IMR-90 (cell line): Measurements from ENCODE around the gene MARCKSL1. TPM values are rescaled to one million over a fixed set of nuclear protein-coding genes. Genes with fewer than 3 reads are reported as not detected.

Experiments used
- ATAC-seq: fragments of 200-7000 bp; cut with Tn5 transposase; 2 replicates; pipeline ENCODE4 v1.9.1; 2020; ENCODE audit warnings: low read depth, mild to moderate bottlenecking, moderate library complexity
- BruUV-seq: library from RNA; stranded (reverse); fragments of 400-500 nt; replicated peaks from 2 replicates; lab custom pipeline; 2021; lab: Mats Ljungman, UMichigan
- CTCF ChIA-PET: fragments of 300-600 bp; formaldehyde crosslinking; extraction: SDS; loops from one replicate; lab custom pipeline; 2021; ENCODE audit warnings: antibody characterized with exemption; lab: Yijun Ruan, JAX
- POLR2A ChIA-PET: fragments of 300-600 bp; sonication (Branson Sonifier 250); formaldehyde crosslinking; loops from one replicate; lab custom pipeline; 2022; ENCODE audit warnings: antibody characterized with exemption; ENCODE audit not compliant: unreplicated experiment; lab: Charles Lee
- DNase-seq: peaks from one replicate; pipeline ENCODE4 v3.0.0; 2013
- H2AFZ ChIP-seq: replicated peaks from 2 replicates; pipeline ENCODE3; 2013; ENCODE audit warnings: low read length, mild to moderate bottlenecking; ENCODE audit not compliant: poor library complexity
- H2AK5ac ChIP-seq: 2 replicates; pipeline ENCODE4 v1.6.1; 2013; ENCODE audit warnings: low read depth, low read length, inconsistent platforms
- H2AK9ac ChIP-seq: replicated peaks from 2 replicates; pipeline ENCODE3; 2013; ENCODE audit warnings: mild to moderate bottlenecking, low read depth, low read length, moderate library complexity; ENCODE audit not compliant: poor library complexity
- H2BK120ac ChIP-seq: 2 replicates; pipeline ENCODE4 v1.6.1; 2013; ENCODE audit warnings: low read depth, low read length, inconsistent platforms
- H2BK15ac ChIP-seq: 3 replicates; pipeline ENCODE4 v1.6.1; 2013; ENCODE audit warnings: low read depth, low read length, inconsistent platforms
- H2BK20ac ChIP-seq: 2 replicates; pipeline ENCODE4 v1.6.1; 2013; ENCODE audit warnings: low read depth, mild to moderate bottlenecking, inconsistent platforms, low read length, moderate library complexity
- H2BK5ac ChIP-seq: 2 replicates; pipeline ENCODE4 v1.6.1; 2013; ENCODE audit warnings: mild to moderate bottlenecking, low read depth, low read length, inconsistent platforms; ENCODE audit not compliant: poor library complexity, severe bottlenecking
- H3K14ac ChIP-seq: replicated peaks from 2 replicates; pipeline ENCODE4 v1.6.1; 2013; ENCODE audit warnings: low read depth, low read length, inconsistent platforms
- H3K18ac ChIP-seq: 2 replicates; pipeline ENCODE4 v1.6.1; 2013; ENCODE audit warnings: low read depth, low read length, control low read depth
- H3K23ac ChIP-seq: 2 replicates; pipeline ENCODE4 v1.6.1; 2013; ENCODE audit warnings: low read depth, low read length, inconsistent platforms
- H3K27ac ChIP-seq: 2 replicates; pipeline ENCODE4 v1.5.1; 2013; ENCODE audit warnings: mild to moderate bottlenecking, control low read depth, low read length; ENCODE audit not compliant: insufficient read depth
- H3K27me3 ChIP-seq: 2 replicates; pipeline ENCODE4 v1.6.1; 2013; ENCODE audit warnings: low read length; ENCODE audit not compliant: control insufficient read depth, insufficient read depth
- H3K36me3 ChIP-seq: 2 replicates; pipeline ENCODE4 v1.6.1; 2013; ENCODE audit warnings: low read length, mixed read lengths; ENCODE audit not compliant: control insufficient read depth, insufficient read depth
- H3K4ac ChIP-seq: 2 replicates; pipeline ENCODE4 v1.6.1; 2013; ENCODE audit warnings: low read depth, low read length, inconsistent platforms
- H3K4me1 ChIP-seq: 2 replicates; pipeline ENCODE4 v1.6.1; 2013; ENCODE audit warnings: low read length, mixed read lengths; ENCODE audit not compliant: control insufficient read depth, insufficient read depth
- H3K4me2 ChIP-seq: 2 replicates; pipeline ENCODE4 v1.6.1; 2013; ENCODE audit warnings: low read depth, mild to moderate bottlenecking, control low read depth, low read length, moderate library complexity
- H3K4me3 ChIP-seq: 2 replicates; pipeline ENCODE4 v1.5.1; 2013; ENCODE audit warnings: low read depth, mild to moderate bottlenecking, control low read depth, low read length, moderate library complexity; ENCODE audit not compliant: insufficient read depth
- H3K56ac ChIP-seq: 2 replicates; pipeline ENCODE4 v1.6.1; 2013; ENCODE audit warnings: low read length, inconsistent platforms; ENCODE audit not compliant: insufficient read depth; ENCODE audit errors: extremely low read depth
- H3K79me1 ChIP-seq, 2 experiments: 2 replicates each; pipeline ENCODE4 v1.6.1; 2013; ENCODE audit warnings: low read length in 2 of 2, inconsistent platforms in 1 of 2, low read depth in 1 of 2
- H3K9ac ChIP-seq: 2 replicates; pipeline ENCODE4 v1.6.1; 2013; ENCODE audit warnings: low read depth, low read length, control low read depth
- H3K9me1 ChIP-seq: 2 replicates; pipeline ENCODE4 v1.6.1; 2013; ENCODE audit warnings: low read length, inconsistent platforms; ENCODE audit not compliant: insufficient read depth
- H3K9me3 ChIP-seq: 2 replicates; pipeline ENCODE4 v1.6.1; 2013; ENCODE audit warnings: low read length; ENCODE audit not compliant: control insufficient read depth, insufficient read depth
- H4K20me1 ChIP-seq: 2 replicates; pipeline ENCODE4 v1.6.1; 2013; ENCODE audit warnings: low read length, inconsistent platforms; ENCODE audit not compliant: insufficient read depth
- H4K5ac ChIP-seq: 2 replicates; pipeline ENCODE4 v1.6.1; 2013; ENCODE audit warnings: mild to moderate bottlenecking, low read depth, low read length, control low read depth
- H4K8ac ChIP-seq, 2 experiments: 2 replicates each; pipeline ENCODE4 v1.6.1; 2013; ENCODE audit warnings: low read depth in 2 of 2, low read length in 2 of 2, control low read depth in 1 of 2, inconsistent platforms in 1 of 2
- H4K91ac ChIP-seq: 2 replicates; pipeline ENCODE4 v1.6.1; 2013; ENCODE audit warnings: low read depth, low read length, inconsistent platforms; ENCODE audit not compliant: insufficient read depth
- BHLHE40 ChIP-seq: fragments of 150-350 bp; IDR thresholded peaks from 2 replicates; pipeline ENCODE4 v1.6.1; 2016; ENCODE audit warnings: mild to moderate bottlenecking, low read depth, low read length
- CEBPB ChIP-seq: IDR thresholded peaks from 2 replicates; pipeline ENCODE4 v1.6.1; 2012; ENCODE audit warnings: low read depth, low read length, improper control_type of control experiment
- CHD1 ChIP-seq: IDR thresholded peaks from 2 replicates; pipeline ENCODE4 v1.6.1; 2012; ENCODE audit warnings: low read depth, low read length, improper control_type of control experiment
- CTCF ChIP-seq: conservative IDR thresholded peaks from 2 replicates; pipeline ENCODE4 v1.5.1; 2012; ENCODE audit warnings: mild to moderate bottlenecking, low read depth, low read length, improper control_type of control experiment
- ELK1 ChIP-seq: fragments of 150-350 bp; IDR thresholded peaks from 2 replicates; pipeline ENCODE4 v1.6.1; 2016; ENCODE audit warnings: low read depth, mild to moderate bottlenecking, low read length, moderate library complexity, borderline replicate concordance
- FOS ChIP-seq: fragments of 150-350 bp; IDR thresholded peaks from 2 replicates; pipeline ENCODE4 v1.6.1; 2016; ENCODE audit warnings: low read depth, low read length
- MAFK ChIP-seq: IDR thresholded peaks from 2 replicates; pipeline ENCODE4 v1.6.1; 2012; ENCODE audit warnings: low read depth, low read length, improper control_type of control experiment
- MAZ ChIP-seq: IDR thresholded peaks from 2 replicates; pipeline ENCODE4 v1.6.1; 2012; ENCODE audit warnings: low read depth, mild to moderate bottlenecking, low read length, improper control_type of control experiment, moderate library complexity, borderline replicate concordance
- MXI1 ChIP-seq: IDR thresholded peaks from 2 replicates; pipeline ENCODE4 v1.6.1; 2012; ENCODE audit warnings: low read depth, mild to moderate bottlenecking, low read length, moderate library complexity, borderline replicate concordance
- NFE2L2 ChIP-seq: fragments of 150-350 bp; IDR thresholded peaks from 2 replicates; pipeline ENCODE4 v1.6.1; 2016; ENCODE audit warnings: low read depth, mild to moderate bottlenecking, low read length
- POLR2A ChIP-seq: IDR thresholded peaks from 2 replicates; pipeline ENCODE4 v1.6.1; 2012; ENCODE audit warnings: mild to moderate bottlenecking, low read depth, low read length
- RAD21 ChIP-seq: IDR thresholded peaks from 2 replicates; pipeline ENCODE4 v1.6.1; 2012; ENCODE audit warnings: low read length, improper control_type of control experiment
- RCOR1 ChIP-seq: IDR thresholded peaks from 2 replicates; pipeline ENCODE4 v1.6.1; 2012; ENCODE audit warnings: mild to moderate bottlenecking, low read length, improper control_type of control experiment; ENCODE audit not compliant: insufficient replicate concordance
- RFX5 ChIP-seq: IDR thresholded peaks from 2 replicates; pipeline ENCODE4 v1.8.0; 2012; ENCODE audit warnings: low read depth, mild to moderate bottlenecking, low read length, moderate library complexity
- SMC3 ChIP-seq: fragments of 150-350 bp; IDR thresholded peaks from 2 replicates; pipeline ENCODE4 v1.6.1; 2016; ENCODE audit warnings: low read depth, mild to moderate bottlenecking, antibody characterized with exemption, low read length, moderate library complexity
- USF2 ChIP-seq: fragments of 150-350 bp; IDR thresholded peaks from 2 replicates; pipeline ENCODE4 v1.6.1; 2017; ENCODE audit warnings: mild to moderate bottlenecking, antibody characterized with exemption, low read length, low read depth
- WGBS, 2 experiments: methylation state at CpG; one replicate each; pipeline versions ENCODE4 v1.1.5 to v1.1.7; 2013; ENCODE audit warnings: missing lambda C conversion rate in 2 of 2; ENCODE audit not compliant: insufficient read length in 1 of 2; ENCODE audit errors: extremely low coverage in 2 of 2; 5-methylcytosine and 5-hydroxymethylcytosine counted together
- dilution Hi-C: fragments of 300-500 bp; cut with HindIII; formaldehyde crosslinking; loops from one replicate; pipeline ENCODE4 v1.14.3; 2018; ENCODE audit warnings: low sequenced_read_pairs; ENCODE audit not compliant: unreplicated experiment
- in situ Hi-C: fragments of 300-500 bp; cut with MboI; formaldehyde crosslinking; loops from 3 replicates; pipeline ENCODE4 v1.14.3; 2019; ENCODE audit warnings: low sequenced_read_pairs, inconsistent platforms, mixed read lengths
- intact Hi-C: fragments of 100-400 bp; cut with micrococcal nuclease; formaldehyde crosslinking; loops from 2 replicates; pipeline ENCODE4 v1.10.0; 2022
- polyA plus RNA-seq, 3 experiments: library from polyadenylated mRNA; depleted of rRNA; stranded (reverse); fragments of >200 nt; gene quantifications; 2 replicates each; pipeline ENCODE4 v1.2.3, GENCODE V29; 2012; ENCODE audit warnings: low replicate concordance in 1 of 3
- total RNA-seq: library from RNA; depleted of rRNA; stranded (reverse); fragments of >200 nt; gene quantifications from 2 replicates; pipeline ENCODE4 v1.2.3, GENCODE V29; 2012

MARCKSL1 gene
- total and polyA plus RNA-seq, 2 of the 4 experiments (the other 2 are of a cell fraction): 37.5 to 218 TPM

- DNase-seq (no peak), ATAC-seq (no peak)
- intact Hi-C loops: no loop called here
- no peak overlapping the region for H3K4me3 ChIP-seq
- no peak overlapping the region for H2BK120ac ChIP-seq
- H3K4ac ChIP-seq: no peak overlapping the region
- no TSS peak for BruUV-seq
- ChIA-PET CTCF (interaction anchor here (0.6 kb wide), 1 partner anchor 45 kb away, joined by 4 read pairs; no protein-coding TSS in a partner anchor), POLR2A (no interaction called here)
- in situ Hi-C loops: no loop called here
- WGBS, 2 experiments: 100% methylated on average over 1 of the region's 12 CpGs; no CpG with 5 or more reads in 1 of the 2 experiments
- H3K27me3 ChIP-seq: no peaks in the 10 kb centered on the region
- dilution Hi-C loops: no loop called here
- TF ChIP-seq MAFK (no peak), RFX5 (no peak), CEBPB (no peak), BHLHE40 (no peak), NFE2L2 (no peak), MAZ (no peak), POLR2A (no peak), ELK1 (no peak), CTCF (no peak), RAD21 (no peak), RCOR1 (no peak), FOS (no peak), USF2 (no peak), CHD1 (no peak), MXI1 (no peak), SMC3 (no peak)
- H3K9me3 ChIP-seq: no peaks in the 10 kb centered on the region
- H3K18ac ChIP-seq: no peak overlapping the region
- H3K56ac ChIP-seq: no peak overlapping the region
- H3K9ac ChIP-seq: no peak overlapping the region
- no peaks in the 10 kb centered on the region for H3K9me1 ChIP-seq
- H4K5ac ChIP-seq: no peak overlapping the region
- H3K79me1 ChIP-seq: peaks cover 0 to 2% of the 10 kb centered on the region in 2 experiments; a peak in 2 of 4 replicates
- no peak overlapping the region for H3K27ac ChIP-seq
- no peak overlapping the region for H3K4me2 ChIP-seq
- no peak overlapping the region for H4K91ac ChIP-seq
- H2BK5ac ChIP-seq: no peak overlapping the region
- no peaks in the 10 kb centered on the region for H3K4me1 ChIP-seq
- no peak overlapping the region for H2AK9ac ChIP-seq
- H2BK20ac ChIP-seq: no peak overlapping the region
- no peak overlapping the region for H3K14ac ChIP-seq
- H4K8ac ChIP-seq: no peak overlapping the region
- H3K23ac ChIP-seq: no peak overlapping the region
- peaks cover 74% of the 10 kb centered on the region for H3K36me3 ChIP-seq
- H2AK5ac ChIP-seq: no peak overlapping the region
- no peak overlapping the region for H2BK15ac ChIP-seq
- no peaks in the 10 kb centered on the region for H4K20me1 ChIP-seq
- no peak overlapping the region for H2AFZ ChIP-seq
Measured at GRCh38 chr1:32377541-32378220, 41.6 kb upstream of the MARCKSL1 start.
